GM19397 (cell line): Measurements from ENCODE around the gene SLC6A3.

Experiments
- ATAC-seq: cut with Tn5 transposase; IDR thresholded peaks from one replicate; pipeline ENCODE4 v1.9.1; 2021; ENCODE audit warnings: mild to moderate bottlenecking, moderate library complexity; ENCODE audit not compliant: unreplicated experiment

The SLC6A3 gene

DNA sequence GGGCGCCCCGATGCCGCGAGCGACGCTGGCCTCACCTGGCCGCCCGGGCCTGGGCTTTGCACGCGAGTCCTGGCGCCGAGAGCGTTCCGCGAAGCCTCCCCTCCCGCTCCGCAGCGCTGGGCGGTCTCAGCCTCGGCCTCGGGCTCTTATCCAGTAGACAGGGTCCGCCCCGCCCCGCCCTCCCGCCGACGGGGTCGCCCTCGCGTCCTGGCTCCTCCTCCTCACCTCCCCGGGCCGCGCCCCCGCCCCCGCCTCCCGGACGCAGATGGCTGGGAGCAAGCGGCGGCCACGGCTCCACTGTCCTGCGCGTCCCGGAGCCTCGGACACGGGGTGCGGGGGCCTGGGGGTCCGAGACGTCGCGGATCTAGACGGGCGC, at the start of gene SLC6A3:
Gene SLC6A3 (minus strand): TSS at position 128 of the 376 bp plus-strand sequence. CDS start 2,243 bp downstream, outside the sequence.
- ATAC-seq: no peak

DNA sequence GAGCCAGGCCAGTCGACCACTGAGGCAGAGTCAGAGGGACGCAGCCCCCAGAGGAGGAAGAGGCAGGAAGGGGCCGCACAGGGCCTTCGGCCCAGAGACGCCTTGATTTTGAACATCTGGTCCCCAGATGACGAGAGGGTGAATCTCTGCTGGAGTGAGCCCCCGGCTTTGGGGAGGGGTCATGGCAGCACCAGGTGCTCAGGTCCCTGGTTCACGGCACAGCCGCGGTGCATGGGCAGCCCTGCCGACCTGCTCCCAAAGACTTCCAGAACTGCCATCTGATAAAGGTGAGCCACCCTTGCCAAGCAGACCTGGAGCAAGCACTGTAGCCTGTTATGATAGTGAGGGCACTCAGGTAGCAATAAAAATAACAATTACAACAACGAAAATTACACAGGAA, 48.7 kb upstream of the SLC6A3 start:
- ATAC-seq: no peak

DNA sequence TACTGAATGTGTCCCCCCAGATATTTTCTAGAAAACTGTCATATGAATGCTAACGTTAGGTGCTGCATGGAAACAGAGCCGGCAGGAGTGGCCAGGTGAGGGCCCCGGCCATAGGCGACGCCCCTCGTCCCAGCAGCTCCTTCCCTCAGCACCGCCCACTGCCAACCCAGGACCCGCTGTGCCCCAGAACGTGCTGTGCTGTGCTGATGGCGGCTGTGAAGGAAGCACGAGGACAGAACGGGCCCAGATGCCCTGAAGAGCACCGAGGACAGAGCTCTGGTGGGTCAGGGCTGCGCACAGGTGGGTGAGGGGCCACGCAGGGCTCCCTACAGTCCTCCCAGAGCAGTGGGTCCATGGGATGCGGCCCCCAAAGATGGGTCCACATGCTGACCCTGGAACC, 48.2 kb upstream of the SLC6A3 start:
- ATAC-seq: no peak

DNA sequence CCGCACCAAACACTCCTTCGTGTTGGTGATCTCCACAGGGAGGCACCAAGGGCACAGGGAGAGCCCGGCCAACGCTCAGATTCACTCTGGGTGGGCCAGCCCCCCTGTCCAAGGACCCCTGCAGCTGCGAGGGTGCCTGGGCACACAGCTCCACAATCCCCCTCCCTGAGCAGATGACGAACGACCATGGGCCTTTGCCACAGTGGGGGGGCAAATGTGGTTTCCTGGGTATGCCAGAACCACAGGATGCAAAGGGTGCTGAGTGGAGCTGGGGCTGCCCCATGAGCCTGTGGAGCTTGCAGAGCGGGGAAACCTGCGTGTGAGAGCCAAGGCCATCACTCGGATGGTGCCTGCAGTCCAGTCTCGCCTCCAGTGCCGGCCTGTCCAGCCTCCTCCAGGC, 47.5 kb upstream of the SLC6A3 start:
- ATAC-seq: no peak

DNA sequence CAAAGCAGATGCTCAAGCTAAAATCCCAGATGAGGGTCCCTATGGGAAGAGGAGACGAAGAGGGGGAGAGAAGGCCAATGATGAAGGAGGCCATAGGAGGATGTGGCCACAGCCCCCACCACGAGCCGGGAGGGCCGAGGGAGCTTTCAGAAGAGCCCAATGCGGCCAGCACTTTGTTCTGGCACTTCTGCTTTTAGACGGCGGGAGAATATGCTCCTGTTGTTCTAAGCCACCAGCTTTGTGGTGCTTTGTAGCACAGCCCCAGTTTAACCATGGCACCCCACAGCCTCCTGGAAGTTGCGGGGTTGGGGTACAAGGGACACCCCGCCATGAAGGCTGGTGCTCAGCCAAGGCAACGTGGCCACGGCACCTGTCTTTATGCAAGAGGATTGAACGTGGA, 45.1 kb upstream of the SLC6A3 start:
- no peak for ATAC-seq

DNA sequence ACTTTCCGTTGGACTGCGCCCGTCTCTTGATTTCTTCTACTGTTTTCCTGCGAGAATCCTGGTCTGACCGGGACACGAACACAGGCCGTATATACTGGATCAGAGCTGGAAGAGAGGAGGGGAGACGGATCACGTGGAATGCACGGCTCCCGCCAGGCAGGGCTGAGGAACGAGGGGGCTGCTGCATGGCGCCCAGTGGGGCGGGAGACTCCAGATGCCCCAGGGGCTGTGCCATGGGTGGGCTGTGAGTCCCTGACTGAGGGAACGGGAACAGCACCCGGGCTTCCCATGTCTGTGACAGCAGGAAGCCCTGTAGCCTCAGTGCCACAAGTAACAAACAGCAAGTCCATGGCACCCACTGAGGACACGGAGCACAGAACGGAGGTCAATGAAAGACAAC, 44.5 kb upstream of the SLC6A3 start:
- ATAC-seq: no peak

DNA sequence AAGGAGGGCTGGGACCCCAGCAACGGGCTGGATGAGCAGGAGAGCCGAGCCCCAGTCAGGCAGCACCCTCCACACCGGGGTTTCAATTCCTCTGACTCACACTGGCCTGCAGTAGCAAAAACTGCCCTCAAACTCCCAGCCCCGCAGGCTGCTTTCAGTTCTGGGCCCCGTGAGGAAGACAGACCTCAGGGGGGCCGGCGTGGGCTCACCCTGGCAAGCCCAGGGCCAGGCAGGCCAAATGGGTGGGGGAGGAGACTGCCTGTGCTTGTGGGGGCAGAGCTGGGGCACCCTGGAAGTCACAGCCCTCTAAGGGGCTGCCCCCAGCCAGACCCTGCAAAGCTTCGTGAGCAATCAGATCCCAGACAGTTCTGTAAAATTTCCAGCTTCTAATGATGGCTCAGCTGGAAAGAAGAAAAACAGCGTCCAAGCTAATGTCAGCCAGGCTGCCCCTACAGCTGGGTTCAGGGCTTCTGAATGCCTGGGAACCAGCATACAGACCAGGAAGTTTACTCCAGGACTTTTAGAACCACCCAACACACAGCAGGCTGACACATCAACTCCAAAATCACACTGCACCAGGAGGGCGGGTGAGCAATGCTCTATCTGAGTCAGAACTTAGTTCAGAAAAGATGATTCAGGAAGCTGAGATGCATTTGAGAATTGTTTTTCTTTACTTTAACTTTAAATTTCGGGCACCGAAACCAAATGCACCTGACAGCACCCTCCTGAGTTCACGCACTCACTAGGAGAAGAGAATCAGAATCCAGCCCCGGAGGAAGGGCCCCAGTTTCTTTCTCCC, 43.8 kb upstream of the SLC6A3 start:
- ATAC-seq: peak; percentile 29

DNA sequence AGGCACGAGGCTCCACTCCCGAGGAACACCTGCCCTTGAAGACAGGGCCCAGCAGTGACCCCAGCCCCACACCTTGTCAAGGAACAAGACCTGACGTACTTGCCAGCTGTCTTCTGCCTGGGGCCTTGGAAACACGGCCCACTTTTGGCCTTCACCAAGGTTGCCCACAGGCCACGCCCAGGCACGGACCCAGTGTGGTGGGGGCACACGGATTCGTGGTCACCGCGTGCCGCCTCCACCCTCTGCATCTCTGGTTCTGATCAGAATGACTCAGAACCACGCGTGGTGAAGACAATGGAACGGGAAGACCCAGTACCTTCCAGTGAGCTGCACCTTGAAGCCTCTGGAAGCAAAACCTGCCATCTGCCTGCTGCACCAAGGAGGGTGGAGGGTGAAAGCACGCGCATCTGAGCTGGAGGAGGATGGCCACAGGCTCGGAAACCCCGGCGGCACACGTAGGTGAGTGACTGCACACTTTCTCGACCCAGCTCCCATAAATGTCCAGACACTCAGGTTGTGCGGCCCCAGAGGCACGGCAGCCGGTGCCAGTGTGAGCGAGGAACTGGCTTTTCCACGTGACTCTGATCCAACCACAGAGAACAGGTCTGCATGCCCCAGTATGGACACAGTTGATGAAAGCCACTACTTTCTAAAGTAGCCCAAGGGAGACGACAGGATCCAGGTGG, 42.0 kb upstream of the SLC6A3 start:
- no peak for ATAC-seq

DNA sequence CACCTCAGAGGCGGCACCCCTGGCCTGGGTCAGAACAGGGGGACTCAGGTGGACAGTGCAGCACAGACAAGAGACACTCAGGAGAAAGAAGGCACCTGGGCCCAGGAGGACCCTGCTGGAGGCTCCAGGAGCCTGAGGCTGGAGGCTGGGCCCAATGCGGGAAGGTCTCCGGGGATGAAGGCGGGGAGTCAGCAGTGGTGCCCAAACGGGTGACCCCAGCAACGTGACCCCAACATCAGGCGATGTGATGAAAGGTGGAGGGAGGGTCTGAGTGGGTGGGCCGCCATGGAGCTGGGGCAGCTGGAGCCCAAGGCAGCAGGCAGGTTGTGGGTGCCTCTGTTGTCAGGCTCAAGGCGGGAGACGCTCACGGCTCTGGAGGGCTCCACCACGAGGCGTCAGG, 41.0 kb upstream of the SLC6A3 start:
- ATAC-seq: no peak

DNA sequence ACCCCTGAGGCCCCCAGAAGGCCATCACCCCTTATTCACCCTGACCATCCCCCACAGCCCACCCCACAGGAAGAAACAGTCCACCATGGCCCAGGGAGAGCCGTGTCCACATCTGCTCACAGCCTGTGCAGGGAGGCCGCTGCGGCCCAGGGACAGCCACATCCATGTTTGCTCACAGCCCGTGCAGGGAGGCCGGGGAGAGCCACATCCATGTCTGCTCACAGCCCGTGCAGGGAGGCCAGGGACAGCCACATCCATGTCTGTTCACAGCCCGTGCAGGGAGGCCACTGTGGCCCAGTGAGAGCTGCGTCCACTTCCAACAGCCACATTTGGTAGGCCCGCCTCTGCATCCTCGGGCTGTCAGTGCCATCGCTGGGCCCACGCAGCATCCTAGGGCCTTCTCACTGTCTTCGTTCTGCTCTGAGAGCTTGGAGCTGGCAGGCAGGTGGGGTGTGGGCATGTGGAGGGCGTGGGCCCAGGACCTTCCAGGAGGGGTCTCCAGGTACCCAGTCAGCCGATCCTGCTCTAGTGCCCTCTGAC, 40.4 kb upstream of the SLC6A3 start:
- no peak for ATAC-seq

DNA sequence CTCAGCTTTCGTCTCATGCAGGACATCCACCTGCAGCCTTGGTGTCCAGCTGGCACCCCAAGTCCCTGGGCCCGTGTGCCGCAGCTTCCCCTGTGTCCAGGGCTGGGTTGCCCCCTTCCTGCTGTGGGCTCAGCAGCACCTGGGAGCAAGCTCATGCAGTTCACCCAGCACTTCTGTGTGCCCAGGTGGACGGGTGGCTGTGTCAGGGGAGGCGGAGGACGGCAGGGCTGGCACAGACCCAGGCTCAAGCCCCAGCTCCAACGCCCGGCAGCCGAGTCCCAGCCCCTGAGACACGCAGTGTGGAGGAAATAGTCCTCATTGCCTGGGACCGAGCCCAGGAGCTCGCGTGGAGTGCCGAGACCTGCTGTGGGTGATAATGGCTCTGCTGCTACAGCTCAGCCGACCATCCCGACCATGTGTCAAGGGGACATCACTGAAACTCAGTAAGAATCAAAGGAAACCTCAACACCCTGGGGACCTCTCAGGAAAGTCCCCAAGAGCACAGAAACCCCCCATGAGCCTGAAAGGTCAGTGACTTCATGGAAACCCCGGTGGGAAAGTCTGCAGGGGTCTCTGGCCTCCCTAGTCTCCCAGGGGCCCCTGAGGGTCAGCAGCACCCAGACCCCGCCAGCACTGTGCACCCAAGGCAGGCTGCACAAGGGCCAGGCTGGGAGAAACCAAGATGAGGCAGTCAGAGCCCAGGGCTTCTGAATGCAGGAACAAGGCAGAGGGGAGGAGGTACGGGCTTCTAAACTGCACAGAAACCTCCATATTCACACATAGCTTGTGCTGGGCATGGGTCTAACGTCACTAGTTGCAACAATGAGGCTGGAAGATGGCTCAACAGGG, 39.7 kb upstream of the SLC6A3 start:
- ATAC-seq: peak; percentile 60

DNA sequence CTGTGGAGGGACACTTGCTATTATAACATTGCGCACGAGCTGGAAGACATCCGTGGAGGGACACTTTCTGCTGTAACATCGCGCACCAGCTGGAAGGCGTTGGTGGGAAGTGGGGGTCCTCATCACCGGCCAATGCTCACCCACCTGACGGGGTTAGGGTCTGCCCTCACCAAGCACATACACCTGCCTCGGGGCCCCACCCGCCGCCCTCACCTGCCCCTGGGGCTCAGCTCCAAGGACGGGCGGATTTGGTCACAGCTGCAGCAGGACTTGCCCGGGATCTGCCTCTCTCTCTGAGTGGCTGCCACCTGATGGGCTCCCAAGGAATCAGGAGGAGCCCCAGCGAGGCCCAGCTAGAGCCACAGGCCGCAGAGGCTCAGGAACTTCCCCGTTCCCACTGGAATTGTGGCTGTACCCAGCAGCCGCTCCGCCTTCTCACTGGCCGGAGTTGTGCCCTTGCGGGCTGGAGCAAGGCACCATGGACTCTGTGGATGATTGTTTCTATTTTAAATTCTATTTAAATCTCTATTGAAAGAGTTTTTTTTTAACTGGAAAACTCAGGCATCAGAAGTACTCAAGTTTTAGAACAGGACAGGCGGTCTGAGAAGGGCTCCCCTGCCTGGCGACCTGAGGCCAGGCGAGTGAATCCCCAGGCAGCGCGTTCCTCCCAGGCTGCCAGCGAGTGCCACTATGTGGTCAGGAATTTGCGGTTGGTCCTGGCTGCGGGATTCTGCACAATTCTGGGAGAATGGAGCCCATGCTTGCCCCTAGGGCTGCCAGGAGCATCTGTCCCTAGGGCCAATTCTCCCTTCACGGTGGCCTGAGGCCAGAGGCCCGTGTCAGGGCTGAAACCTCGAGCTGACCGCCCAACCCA, 38.9 kb upstream of the SLC6A3 start:
- ATAC-seq: no peak

DNA sequence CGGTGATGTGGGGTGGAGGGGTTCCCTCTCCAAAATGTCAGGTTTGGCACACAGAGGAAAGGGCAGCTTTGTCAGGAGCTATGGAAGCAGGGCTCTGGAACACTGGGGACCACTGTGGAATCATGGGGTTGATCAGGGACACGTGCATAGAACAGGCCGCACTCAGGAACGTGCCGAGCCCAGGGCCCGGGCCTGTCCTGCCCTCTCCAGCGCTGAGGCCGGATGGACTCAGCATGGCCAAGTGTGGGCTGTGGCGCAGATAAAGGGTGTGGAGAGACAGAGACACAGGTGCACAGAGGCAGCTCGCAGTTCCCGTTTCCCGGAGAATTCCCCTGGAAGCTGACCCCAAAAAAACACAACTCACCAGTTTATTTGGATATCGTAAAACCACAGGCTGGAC, 37.8 kb upstream of the SLC6A3 start:
- no peak for ATAC-seq

DNA sequence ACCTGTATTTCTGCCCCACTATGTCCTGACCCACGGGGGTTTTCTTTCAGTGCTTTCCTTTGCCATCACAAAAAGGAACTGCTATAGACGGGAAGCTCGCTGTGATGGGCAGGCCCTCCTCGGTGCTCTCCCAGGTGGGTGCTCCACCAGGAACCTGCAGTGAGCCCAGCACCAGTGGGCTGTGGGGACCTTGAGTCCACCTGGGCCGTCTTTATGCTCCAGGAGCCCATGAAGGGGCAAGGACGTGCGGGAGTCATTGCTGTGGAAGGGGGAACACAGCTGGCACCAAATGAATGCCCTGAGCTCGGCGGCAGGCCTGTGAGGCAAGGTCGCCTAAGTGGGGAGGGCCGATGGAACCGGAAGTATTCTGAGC, 36.7 kb upstream of the SLC6A3 start:
- ATAC-seq: no peak

DNA sequence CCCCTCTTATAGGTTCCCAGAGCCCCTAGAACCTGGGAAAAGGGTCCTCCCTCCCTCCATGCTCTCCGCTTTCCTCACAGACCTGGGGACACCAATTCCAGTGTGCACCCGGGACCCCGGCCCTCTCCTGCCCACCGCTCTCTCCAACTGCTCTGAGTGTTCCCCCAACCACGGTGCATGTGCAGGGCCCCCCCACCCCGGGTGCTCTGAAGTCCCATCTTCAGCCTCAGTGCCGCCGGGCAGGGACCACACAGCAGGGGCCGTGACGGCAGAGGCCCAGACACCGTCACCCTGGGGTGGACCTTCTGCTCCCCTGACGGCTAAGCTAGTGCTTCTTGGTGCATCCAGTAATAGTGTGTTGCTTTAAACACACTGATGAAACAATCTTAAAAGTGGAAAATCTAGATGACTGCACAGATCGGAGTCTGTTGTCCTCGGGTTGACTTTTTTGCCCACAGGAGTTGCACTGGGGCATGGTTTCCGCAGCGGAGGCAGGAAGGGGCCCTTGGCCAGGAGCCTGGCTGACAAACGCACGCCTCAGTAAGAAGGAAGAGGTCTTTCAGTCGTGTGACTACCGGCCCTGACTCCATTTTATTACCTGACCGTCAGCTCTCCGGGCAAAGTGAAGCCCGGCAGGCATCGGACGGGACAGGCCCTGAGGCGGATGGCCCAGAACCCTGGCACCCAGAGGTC, 36.2 kb upstream of the SLC6A3 start:
- ATAC-seq: no peak

DNA sequence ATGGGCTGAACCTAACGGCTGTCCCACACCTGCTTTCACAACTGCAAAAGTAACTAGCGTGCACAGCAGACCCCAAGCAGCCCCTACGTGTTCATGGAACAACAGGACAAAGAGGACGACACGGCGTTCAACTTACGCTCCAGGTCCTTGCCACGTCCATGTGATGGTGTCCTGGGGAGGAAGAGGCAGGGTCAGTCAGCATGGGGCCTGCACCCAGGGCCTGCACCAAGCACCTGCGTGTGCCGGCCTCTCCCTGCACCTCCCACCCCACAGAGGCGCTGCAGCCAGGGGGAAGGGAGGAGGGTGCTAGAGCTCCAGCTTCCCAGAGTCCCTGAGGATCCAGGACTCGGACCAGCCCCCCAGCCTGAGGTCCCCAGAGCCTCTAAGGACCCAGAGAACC, 35.6 kb upstream of the SLC6A3 start:
- ATAC-seq: no peak

DNA sequence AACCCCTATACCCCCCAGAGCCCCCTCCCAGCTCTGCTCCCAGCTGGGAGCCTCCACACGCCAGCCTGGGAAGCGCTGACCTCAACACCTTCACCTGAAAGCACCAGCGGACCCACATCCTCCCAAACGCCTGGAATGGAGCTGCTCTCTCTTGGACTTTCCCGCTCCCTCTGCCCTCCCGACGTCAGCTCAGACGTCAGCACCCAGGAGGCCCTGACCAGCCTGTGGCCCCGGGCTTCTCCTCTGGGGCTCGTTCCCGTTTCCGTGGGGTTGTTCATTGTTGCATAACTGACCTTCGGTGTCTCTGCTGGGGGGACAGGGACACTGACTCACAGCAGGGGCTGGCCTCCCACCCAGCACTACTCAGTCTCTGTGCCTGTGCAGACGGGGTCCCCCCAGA, 35.0 kb upstream of the SLC6A3 start:
- no peak for ATAC-seq

DNA sequence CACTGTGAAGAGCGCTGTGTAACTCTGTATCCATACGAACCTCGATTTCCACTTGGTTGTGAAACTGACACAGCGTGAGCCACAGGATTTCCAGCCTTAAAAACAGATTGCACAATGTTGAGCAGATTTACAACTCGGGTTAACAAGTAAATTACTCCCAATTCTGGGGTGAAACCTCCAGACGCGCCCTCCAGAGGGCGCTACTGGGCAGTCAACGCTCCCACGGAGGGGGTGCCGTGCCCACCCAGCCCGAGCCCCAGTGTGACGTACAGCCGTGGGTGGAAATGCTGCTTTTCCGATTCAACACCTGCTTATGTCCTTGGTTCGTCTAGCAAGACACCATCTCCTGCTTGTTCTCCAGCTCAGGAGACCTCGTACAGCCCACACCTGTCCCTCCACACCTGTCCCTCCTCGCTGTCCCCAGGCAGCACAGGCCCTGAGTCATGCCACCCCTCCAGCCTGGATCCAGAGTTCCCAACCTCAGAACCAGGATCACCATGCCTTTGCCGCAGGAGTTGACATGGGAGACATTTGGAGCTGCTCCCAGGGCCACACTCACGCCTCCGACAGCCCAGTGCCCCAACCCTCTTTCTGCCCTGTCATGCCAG, 34.4 kb upstream of the SLC6A3 start:
- ATAC-seq: no peak

DNA sequence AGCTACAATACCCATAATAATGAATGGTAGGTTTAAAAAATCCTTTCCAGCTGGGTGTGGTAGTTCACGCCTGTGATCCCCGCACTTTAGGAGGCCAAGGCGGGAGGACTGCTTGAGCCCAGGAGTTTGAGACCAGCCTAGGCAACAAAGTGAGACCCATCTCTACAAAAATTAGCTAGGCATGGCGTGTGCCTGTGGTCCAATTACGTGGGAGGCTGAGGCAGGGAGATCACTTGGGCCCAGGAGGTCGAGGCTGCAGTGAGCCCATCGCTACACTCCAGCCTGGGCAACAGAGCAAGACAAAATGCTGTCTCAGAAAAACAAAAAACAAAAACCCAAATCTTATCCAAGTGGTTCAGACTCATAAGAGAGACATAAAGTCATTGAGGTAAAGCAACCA, 33.8 kb upstream of the SLC6A3 start:
- ATAC-seq: no peak
